Ishikawa (cell line): ENCODE data around the gene ADAMTS12.

ENCODE experiments used
- CEBPB ChIP-seq: IDR thresholded peaks from 2 replicates; pipeline ENCODE4 v1.6.1; 2012
- CREB1 ChIP-seq: IDR thresholded peaks from 2 replicates; pipeline ENCODE4 v1.6.1; 2012; ENCODE audit warnings: low read depth
- EGR1 ChIP-seq: IDR thresholded peaks from 2 replicates; pipeline ENCODE4 v1.6.1; 2012
- EP300 ChIP-seq: IDR thresholded peaks from 2 replicates; pipeline ENCODE4 v1.6.1; 2012; ENCODE audit warnings: borderline replicate concordance
- MAX ChIP-seq: IDR thresholded peaks from 2 replicates; pipeline ENCODE4 v1.6.1; 2012
- NFIC ChIP-seq: IDR thresholded peaks from 2 replicates; pipeline ENCODE4 v1.6.1; 2012
- RAD21 ChIP-seq: IDR thresholded peaks from 2 replicates; pipeline ENCODE4 v1.6.1; 2012; ENCODE audit warnings: low read depth
- REST ChIP-seq: IDR thresholded peaks from 2 replicates; pipeline ENCODE4 v1.6.1; 2012; ENCODE audit warnings: low read depth, mild to moderate bottlenecking
- TAF1 ChIP-seq: IDR thresholded peaks from 2 replicates; pipeline ENCODE4 v1.6.1; 2012; ENCODE audit warnings: low read depth, mild to moderate bottlenecking
- TCF12 ChIP-seq: IDR thresholded peaks from 2 replicates; pipeline ENCODE4 v1.6.1; 2012; ENCODE audit warnings: low read depth
- TEAD4 ChIP-seq: IDR thresholded peaks from 2 replicates; pipeline ENCODE4 v1.6.1; 2012
- USF1 ChIP-seq: IDR thresholded peaks from 2 replicates; pipeline ENCODE4 v1.6.1; 2012
- YY1 ChIP-seq: IDR thresholded peaks from 2 replicates; pipeline ENCODE4 v1.6.1; 2012; ENCODE audit warnings: low read depth

- TF ChIP-seq CREB1 (no peak), RAD21 (no peak), USF1 (no peak), TEAD4 (no peak), CEBPB (no peak), EP300 (no peak), YY1 (no peak), NFIC (no peak), MAX (no peak), REST (no peak), EGR1 (no peak), TAF1 (no peak), TCF12 (no peak)
These were observed 133.1 kb downstream of the ADAMTS12 start for GRCh38 chr5:33758737-33759136.
